SK-N-MC (cell line): ENCODE results near the gene PSMB9.

ENCODE experiments used
- DNase-seq: peaks from one replicate; pipeline ENCODE4 v3.0.0-alpha.2; 2011; ENCODE audit warnings: low read depth, low spot score
- H3K27ac ChIP-seq: fragments of 200-600 bp; sonication (generic); 2 replicates; pipeline ENCODE4 v1.5.1; 2016; ENCODE audit warnings: mixed run types
- H3K36me3 ChIP-seq: fragments of 200-600 bp; sonication (generic); 2 replicates; pipeline ENCODE4 v1.6.1; 2017; ENCODE audit warnings: antibody characterized with exemption, low read length, mixed read lengths; ENCODE audit not compliant: insufficient read depth
- H3K4me3 ChIP-seq: fragments of 200-600 bp; sonication (generic); 2 replicates; pipeline ENCODE4 v1.5.1; 2016
- H3K9ac ChIP-seq: fragments of 200-600 bp; sonication (generic); 2 replicates; pipeline ENCODE4 v1.8.0; 2017; ENCODE audit warnings: mixed run types, mixed read lengths; ENCODE audit not compliant: insufficient read length
- H3K9me3 ChIP-seq: fragments of 200-600 bp; sonication (generic); 2 replicates; pipeline ENCODE4 v1.6.1; 2017; ENCODE audit warnings: low read depth, mild to moderate bottlenecking, antibody characterized with exemption, low read length, moderate library complexity, mixed read lengths
- EZH2 ChIP-seq: fragments of 200-600 bp; sonication (generic); IDR thresholded peaks from one replicate; pipeline ENCODE4 v1.6.1; 2017; ENCODE audit warnings: antibody characterized with exemption
- FOXP2 ChIP-seq: optimal IDR thresholded peaks from 2 replicates; pipeline ENCODE3; 2011; ENCODE audit warnings: mild to moderate bottlenecking, moderate library complexity; ENCODE audit not compliant: insufficient read depth; ENCODE audit errors: extremely low read length, control extremely low read depth
- POLR2AphosphoS5 ChIP-seq: IDR thresholded peaks from 2 replicates; pipeline ENCODE4 v1.6.1; 2012; ENCODE audit warnings: mild to moderate bottlenecking, low read depth, low read length, borderline replicate concordance

PSMB9 gene

GRCh38 chr6:32885698-32886286 lies 31.8 kb downstream of the PSMB9 start:
- no peak for TF ChIP-seq EZH2
- TF ChIP-seq POLR2AphosphoS5 = no peak
- TF ChIP-seq FOXP2 = no peak
- Histone ChIP-seq H3K9me3 (no peaks in the 10 kb centered on the region), H3K27ac (no peak overlapping the region), H3K9ac (no peak overlapping the region), H3K36me3 (no peaks in the 10 kb centered on the region), H3K4me3 (no peak overlapping the region)
- peak; percentile 84 for DNase-seq

GRCh38 chr6:32886681-32887383 lies 32.8 kb downstream of the PSMB9 start:
- Histone ChIP-seq H3K4me3 (no peak overlapping the region), H3K27ac (no peak overlapping the region), H3K36me3 (no peaks in the 10 kb centered on the region), H3K9me3 (no peaks in the 10 kb centered on the region), H3K9ac (no peak overlapping the region)
- TF ChIP-seq POLR2AphosphoS5 (no peak), EZH2 (no peak), FOXP2 (no peak)
- DNase-seq = no peak

- no peak overlapping the region for H3K27ac ChIP-seq
Measured at GRCh38 chr6:32887616-32888015, 33.6 kb downstream of the PSMB9 start.

GRCh38 chr6:32888576-32888975 lies 34.6 kb downstream of the PSMB9 start:
- Histone ChIP-seq H3K4me3 (no peak overlapping the region), H3K36me3 (no peaks in the 10 kb centered on the region)
- DNase-seq = no peak

More at GRCh38 chr6:32887616-32888015, 33.6 kb downstream of the PSMB9 start:
- TF ChIP-seq EZH2 (no peak), POLR2AphosphoS5 (no peak), FOXP2 (no peak)
- Histone ChIP-seq H3K9me3 (no peaks in the 10 kb centered on the region), H3K4me3 (no peak overlapping the region), H3K9ac (no peak overlapping the region), H3K36me3 (no peaks in the 10 kb centered on the region)
- no peak for DNase-seq

GRCh38 chr6:32889533-32889932 lies 35.5 kb downstream of the PSMB9 start:
- Histone ChIP-seq H3K27ac (no peak overlapping the region), H3K9me3 (no peaks in the 10 kb centered on the region), H3K9ac (no peak overlapping the region), H3K36me3 (no peaks in the 10 kb centered on the region), H3K4me3 (no peak overlapping the region)
- no peak for DNase-seq
- TF ChIP-seq POLR2AphosphoS5 (no peak), FOXP2 (no peak), EZH2 (no peak)

More at GRCh38 chr6:32888576-32888975, 34.6 kb downstream of the PSMB9 start:
- Histone ChIP-seq H3K9ac (no peak overlapping the region), H3K27ac (no peak overlapping the region), H3K9me3 (no peaks in the 10 kb centered on the region)
- TF ChIP-seq FOXP2 = no peak

GRCh38 chr6:32890831-32891230 lies 36.8 kb downstream of the PSMB9 start:
- TF ChIP-seq EZH2 (no peak), FOXP2 (no peak), POLR2AphosphoS5 (no peak)
- H3K36me3 ChIP-seq = no peaks in the 10 kb centered on the region
- no peak for DNase-seq
- H3K4me3 ChIP-seq = no peak overlapping the region
- H3K9me3 ChIP-seq = no peaks in the 10 kb centered on the region
- no peak overlapping the region for H3K9ac ChIP-seq
- H3K27ac ChIP-seq = no peak overlapping the region

GRCh38 chr6:32894085-32895005 lies 40.4 kb downstream of the PSMB9 start:
- TF ChIP-seq POLR2AphosphoS5 = peak; percentile 81
- peak; percentile 45 for TF ChIP-seq FOXP2
- TF ChIP-seq EZH2 = no peak
- peak overlapping the region; percentile 98 for H3K4me3 ChIP-seq
- peak; percentile 83 for DNase-seq

GRCh38 chr6:32895006-32895345 lies 41.0 kb downstream of the PSMB9 start:
- H3K9me3 ChIP-seq = no peaks in the 10 kb centered on the region
- H3K27ac ChIP-seq = no peak overlapping the region
- 0 out of 2 replicates have a peak, but pooled peaks cover 4% of the 10 kb centered on the region for H3K36me3 ChIP-seq
- no peak for DNase-seq
- H3K9ac ChIP-seq = peak overlapping the region; percentile 79
- peak overlapping the region; percentile 98 for H3K4me3 ChIP-seq
- no peak for TF ChIP-seq EZH2
- no peak for TF ChIP-seq FOXP2
- TF ChIP-seq POLR2AphosphoS5 = no peak

More at GRCh38 chr6:32894085-32895005, 40.4 kb downstream of the PSMB9 start:
- H3K27ac ChIP-seq = peak overlapping the region; percentile 77
- peak overlapping the region; percentile 79 for H3K9ac ChIP-seq
- 0 out of 2 replicates have a peak, but pooled peaks cover 4% of the 10 kb centered on the region for H3K36me3 ChIP-seq
- H3K9me3 ChIP-seq = no peaks in the 10 kb centered on the region
